ENCODE results near the gene PAPSS1.

DNA sequence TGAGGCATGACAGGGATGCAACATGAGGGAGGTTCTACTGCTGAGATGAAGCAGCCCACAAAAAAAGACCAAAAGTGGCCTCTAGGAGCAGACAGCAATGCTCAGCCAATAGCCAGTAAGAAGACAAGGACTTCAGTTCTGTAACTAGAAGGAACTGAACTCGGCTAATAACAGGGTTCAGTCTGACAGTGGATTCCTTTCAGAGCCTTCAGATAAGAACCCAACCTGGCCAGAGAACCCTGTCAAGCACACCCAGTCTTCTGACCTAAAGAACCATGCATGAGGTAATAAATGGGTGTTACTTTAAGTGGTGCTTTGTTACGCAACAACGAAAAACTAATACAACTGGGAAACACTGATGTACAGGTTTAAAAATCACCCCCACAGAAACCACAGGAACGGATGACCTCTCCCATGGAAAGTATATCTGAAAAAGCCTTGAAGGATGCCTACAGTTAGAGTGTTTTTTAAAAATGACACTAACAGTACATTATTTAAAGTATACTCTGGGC, 94.6 kb downstream of the PAPSS1 start:
- TF ChIP-seq, protein P1, sequence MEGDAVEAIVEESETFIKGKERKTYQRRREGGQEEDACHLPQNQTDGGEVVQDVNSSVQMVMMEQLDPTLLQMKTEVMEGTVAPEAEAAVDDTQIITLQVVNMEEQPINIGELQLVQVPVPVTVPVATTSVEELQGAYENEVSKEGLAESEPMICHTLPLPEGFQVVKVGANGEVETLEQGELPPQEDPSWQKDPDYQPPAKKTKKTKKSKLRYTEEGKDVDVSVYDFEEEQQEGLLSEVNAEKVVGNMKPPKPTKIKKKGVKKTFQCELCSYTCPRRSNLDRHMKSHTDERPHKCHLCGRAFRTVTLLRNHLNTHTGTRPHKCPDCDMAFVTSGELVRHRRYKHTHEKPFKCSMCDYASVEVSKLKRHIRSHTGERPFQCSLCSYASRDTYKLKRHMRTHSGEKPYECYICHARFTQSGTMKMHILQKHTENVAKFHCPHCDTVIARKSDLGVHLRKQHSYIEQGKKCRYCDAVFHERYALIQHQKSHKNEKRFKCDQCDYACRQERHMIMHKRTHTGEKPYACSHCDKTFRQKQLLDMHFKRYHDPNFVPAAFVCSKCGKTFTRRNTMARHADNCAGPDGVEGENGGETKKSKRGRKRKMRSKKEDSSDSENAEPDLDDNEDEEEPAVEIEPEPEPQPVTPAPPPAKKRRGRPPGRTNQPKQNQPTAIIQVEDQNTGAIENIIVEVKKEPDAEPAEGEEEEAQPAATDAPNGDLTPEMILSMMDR (conservative IDR thresholded peaks at IDR 0.05 in 1 of 2, IDR thresholded peaks at IDR 0.05 in 1 of 2; ENCODE audit: extremely low read depth in 1 of 2, insufficient read depth in 1 of 2, low read depth in 1 of 2, low read length in 2 of 2) = no peak
- TF ChIP-seq EZH2 (IDR thresholded peaks at IDR 0.05; ENCODE audit: borderline replicate concordance, low read length) = no peak
